B cell (primary cell): ENCODE measurements around the gene COX6B2. TPM values are rescaled to one million over a fixed set of nuclear protein-coding genes. Genes with fewer than 3 reads are reported as not detected.
A peak's percentile ranks its signal among the peaks of the same experiment; 100 is the strongest.

Source experiments
- ATAC-seq: fragments of 200-7000 bp; cut with Tn5 transposase; one replicate; pipeline ENCODE4 v1.10.0; 2021; ENCODE audit warnings: low read depth, mild to moderate bottlenecking, moderate number of reproducible peaks, moderate library complexity
- CTCF ChIA-PET: fragments of 350-600 bp; sonication (Branson Sonifier 250); formaldehyde crosslinking; loops from one replicate; lab custom pipeline; 2021; ENCODE audit warnings: antibody characterized with exemption, inconsistent platforms; lab: Charles Lee
- POLR2A ChIA-PET: fragments of 350-600 bp; sonication (Branson Sonifier 250); formaldehyde crosslinking; loops from one replicate; lab custom pipeline; 2021; ENCODE audit warnings: antibody characterized with exemption; lab: Charles Lee
- DNase-seq: peaks from one replicate; pipeline ENCODE4 v3.0.0; 2013
- H2AFZ ChIP-seq: 2 replicates; pipeline ENCODE4 v1.6.1; 2012; ENCODE audit warnings: mild to moderate bottlenecking, low read depth, low read length; ENCODE audit not compliant: insufficient read depth, poor library complexity, severe bottlenecking
- H3K27ac ChIP-seq, 2 donors: 1 replicate in 1 of 2; 2 replicates in 1 of 2; pipeline ENCODE4 v1.5.1; 2012 to 2013; ENCODE audit warnings: low read length in 2 of 2, mild to moderate bottlenecking in 2 of 2, moderate library complexity in 1 of 2
- H3K27me3 ChIP-seq, 4 experiments: fragments of 200-600 bp in 1 of 4; sonication (generic) in 1 of 4; replicated peaks in 1 of 4; 1 replicate in 2 of 4; 2 replicates in 2 of 4; pipeline versions ENCODE4 v1.6.1 to v1.7.0; 2013 to 2016; ENCODE audit warnings: low read length in 3 of 4, mild to moderate bottlenecking in 2 of 4, mixed read lengths in 1 of 4, moderate library complexity in 1 of 4; ENCODE audit not compliant: insufficient read depth in 4 of 4, control insufficient read depth in 3 of 4; ENCODE audit errors: control extremely low read depth in 1 of 4
- H3K36me3 ChIP-seq, 2 experiments: replicated peaks in 1 of 2; 1 replicate in 1 of 2; 2 replicates in 1 of 2; pipeline versions ENCODE4 v1.6.1 to v1.7.1; 2013; ENCODE audit warnings: low read length in 1 of 2; ENCODE audit not compliant: insufficient read depth in 2 of 2, control insufficient read depth in 1 of 2; ENCODE audit errors: control extremely low read depth in 1 of 2, extremely low read depth in 1 of 2
- H3K4me1 ChIP-seq, 2 donors: fragments of 200-600 bp in 1 of 2; sonication (generic) in 1 of 2; 1 replicate in 1 of 2; 2 replicates in 1 of 2; pipeline versions ENCODE4 v1.5.1 to v1.6.1; 2013 to 2017; ENCODE audit warnings: low read length in 2 of 2; ENCODE audit not compliant: control insufficient read depth in 2 of 2, insufficient read depth in 2 of 2
- H3K4me2 ChIP-seq: replicated peaks from 2 replicates; pipeline ENCODE3; 2012; ENCODE audit warnings: mild to moderate bottlenecking, low read depth, low read length; ENCODE audit not compliant: poor library complexity, severe bottlenecking
- H3K4me3 ChIP-seq, 5 experiments: fragments of 200-600 bp in 1 of 5; sonication (generic) in 1 of 5; 1 replicate in 3 of 5; 2 replicates in 2 of 5; pipeline versions ENCODE4 v1.5.1 to v1.7.0; 2011 to 2016; ENCODE audit warnings: low read length in 4 of 5, mild to moderate bottlenecking in 4 of 5, low read depth in 2 of 5, control low read depth in 1 of 5, moderate library complexity in 1 of 5; ENCODE audit not compliant: insufficient read depth in 1 of 5; ENCODE audit errors: control extremely low read depth in 1 of 5, extremely low read depth in 1 of 5
- H3K79me2 ChIP-seq: fragments of 200-600 bp; sonication (generic); one replicate; pipeline ENCODE4 v1.6.0; 2016; ENCODE audit warnings: low read length; ENCODE audit not compliant: control insufficient read depth, insufficient read depth
- H3K9ac ChIP-seq: fragments of 200-600 bp; sonication (generic); 2 replicates; pipeline ENCODE4 v1.6.1; 2017; ENCODE audit warnings: mild to moderate bottlenecking, low read length, moderate library complexity
- H3K9me3 ChIP-seq, 3 donors: one replicate each; pipeline versions ENCODE4 v1.6.1 to v1.7.1; 2013; ENCODE audit warnings: low read length in 2 of 3; ENCODE audit not compliant: control insufficient read depth in 2 of 3, insufficient read depth in 1 of 3; ENCODE audit errors: control extremely low read depth in 1 of 3
- H4K20me1 ChIP-seq: 2 replicates; pipeline ENCODE4 v1.6.0; 2012; ENCODE audit warnings: mild to moderate bottlenecking, low read length; ENCODE audit not compliant: insufficient read depth, control insufficient read depth, poor library complexity, severe bottlenecking
- H3K27ac Mint-ChIP-seq: one replicate; pipeline ENCODE4 v1.8.0; 2021; ENCODE audit warnings: mixed read lengths
- H3K27me3 Mint-ChIP-seq: one replicate; pipeline ENCODE4 v1.8.0; 2021; ENCODE audit warnings: mixed read lengths
- H3K4me1 Mint-ChIP-seq: one replicate; pipeline ENCODE4 v1.8.0; 2021; ENCODE audit warnings: mixed read lengths
- H3K4me3 Mint-ChIP-seq: one replicate; pipeline ENCODE4 v1.8.0; 2021; ENCODE audit warnings: mixed read lengths
- H3K9me3 Mint-ChIP-seq: one replicate; pipeline ENCODE4 v1.8.0; 2022; ENCODE audit warnings: mixed read lengths; ENCODE audit not compliant: insufficient read depth
- CTCF ChIP-seq: fragments of 200-600 bp; IDR thresholded peaks from one replicate; pipeline ENCODE4 v1.8.0; 2022; ENCODE audit warnings: antibody characterized with exemption, mild to moderate bottlenecking
- EZH2 ChIP-seq: IDR thresholded peaks from 2 replicates; pipeline ENCODE4 v1.6.1; 2012; ENCODE audit warnings: borderline replicate concordance, low read depth, mild to moderate bottlenecking, moderate library complexity, low read length; ENCODE audit not compliant: insufficient read depth, poor library complexity, severe bottlenecking
- whole genome bisulfite sequencing: methylation state at CpG from one replicate; pipeline ENCODE4 v1.1.5; 2013; ENCODE audit warnings: missing lambda C conversion rate; ENCODE audit not compliant: insufficient coverage; 5-methylcytosine and 5-hydroxymethylcytosine counted together
- intact Hi-C: fragments of 100-400 bp; cut with micrococcal nuclease; formaldehyde crosslinking; loops from one replicate; pipeline ENCODE4 v1.10.0; 2022
- polyA plus RNA-seq: library from polyadenylated mRNA; depleted of rRNA; stranded (reverse); fragments of >200 nt; gene quantifications from 2 replicates; pipeline ENCODE4 v1.2.3, GENCODE V29; 2012
- total RNA-seq, 2 donors: library from RNA; stranded (reverse); fragments of 120-200 nt in 1 of 2; gene quantifications; 1 replicate in 1 of 2; 2 replicates in 1 of 2; pipeline versions ENCODE4 v1.2.3 to v1.2.4, GENCODE V29; 2013 to 2022

Gene COX6B2
- total and polyA plus RNA-seq, 2 donors (not counting 1 experiment from before 2014, with no cell fraction given), result not detected

DNA sequence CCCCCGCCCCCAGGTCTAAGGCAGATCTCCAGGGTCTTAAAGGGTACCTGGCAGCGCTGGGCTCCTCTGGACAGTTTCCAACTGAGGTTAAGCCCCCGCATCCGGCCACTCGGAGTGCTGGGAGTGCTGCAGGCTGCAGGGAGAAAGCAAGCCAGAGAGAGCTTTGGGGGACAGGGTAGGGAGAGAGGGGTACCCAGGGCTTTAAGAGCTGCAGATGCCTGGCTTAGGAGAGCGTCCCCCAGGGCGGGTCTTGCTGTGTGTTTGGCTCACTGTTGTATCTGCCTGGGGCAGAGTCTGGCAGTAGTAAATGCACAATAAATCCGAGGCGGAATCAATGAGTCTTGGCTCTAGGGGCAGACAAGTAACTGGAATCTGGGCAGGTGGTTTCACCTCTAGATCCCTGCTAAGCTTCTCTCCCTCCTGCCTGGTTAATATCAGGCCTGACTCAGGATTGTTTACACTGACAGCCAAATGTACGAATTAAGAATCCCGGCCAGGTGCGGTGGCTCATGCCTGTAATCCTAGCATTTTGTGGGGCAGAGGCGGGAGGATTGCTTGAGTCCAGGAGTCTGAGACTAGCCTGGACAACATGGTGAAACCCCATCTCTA lies 798 bp upstream of the COX6B2 start:
- Histone ChIP-seq H2AFZ (no peak overlapping the region), H3K79me2 (no peaks in the 10 kb centered on the region), H3K4me1 (peaks cover 23 to 29% of the 10 kb centered on the region in 2 donors), H3K4me3 (no peak overlapping the region), H3K9me3 (peaks cover 0 to 18% (median 0%) of the 10 kb centered on the region in 3 donors), H3K36me3 (no peaks in the 10 kb centered on the region), H3K27ac (no peak overlapping the region), H3K27me3 (peaks cover 0 to 60% (median 24%) of the 10 kb centered on the region in 4 experiments), H3K4me2 (no peak overlapping the region), H3K9ac (no peak overlapping the region), H4K20me1 (no peaks in the 10 kb centered on the region)
- 36% methylated on average over 10 of the region's 13 CpGs for WGBS
- intact Hi-C loops, result no loop called here
- ATAC-seq (no peak), DNase-seq (no peak)
- ChIA-PET CTCF (interaction anchor here (0.8 kb wide), 1 partner anchor 67 kb away, joined by 3 read pairs; no protein-coding TSS in a partner anchor), POLR2A (no interaction called here)
- Mint-ChIP-seq H3K4me3 (peak overlapping the region; percentile 49), H3K4me1 (peaks cover 23% of the 10 kb centered on the region), H3K9me3 (no peaks in the 10 kb centered on the region), H3K27me3 (peaks cover 44% of the 10 kb centered on the region), H3K27ac (no peak overlapping the region)
- TF ChIP-seq EZH2, result no peak
- TF ChIP-seq CTCF, result no peak
